Neural cell (in vitro differentiated cells): ENCODE results near the gene RNF187. TPM values are rescaled to one million over a fixed set of nuclear protein-coding genes. Genes with fewer than 3 reads are reported as not detected.

Experiments
- H2AFZ ChIP-seq: fragments of 200-600, 300-800 bp; sonication (generic), shearing (Covaris generic); 2 replicates; pipeline ENCODE4 v1.6.0; 2014; ENCODE audit warnings: low read depth, mild to moderate bottlenecking, antibody characterized with exemption, low read length, moderate library complexity
- H3F3A ChIP-seq: fragments of 200-600 bp; shearing (Covaris generic); 2 replicates; pipeline ENCODE4 v1.6.1; 2016; ENCODE audit warnings: mild to moderate bottlenecking, moderate library complexity, mixed read lengths, antibody characterized with exemption, low read length; ENCODE audit not compliant: insufficient read depth, poor library complexity, severe bottlenecking
- H3K27ac ChIP-seq: fragments of 200-600, 300-800 bp; sonication (generic), shearing (Covaris generic); 2 replicates; pipeline ENCODE4 v1.5.1; 2014; ENCODE audit warnings: mild to moderate bottlenecking, low read length, moderate library complexity
- H3K27me3 ChIP-seq: fragments of 300-800, 200-600 bp; sonication (generic), shearing (Covaris generic); 2 replicates; pipeline ENCODE4 v1.6.0; 2014; ENCODE audit warnings: mild to moderate bottlenecking, low read depth, low read length, moderate library complexity; ENCODE audit not compliant: insufficient read depth
- H3K36me3 ChIP-seq: fragments of 300-800, 200-600 bp; sonication (generic), shearing (Covaris generic); 2 replicates; pipeline ENCODE4 v1.5.1; 2014; ENCODE audit warnings: mild to moderate bottlenecking, antibody characterized with exemption, low read length, moderate library complexity; ENCODE audit not compliant: insufficient read depth
- H3K4me2 ChIP-seq: fragments of 300-800, 200-600 bp; sonication (generic), shearing (Covaris generic); 2 replicates; pipeline ENCODE4 v1.6.0; 2014; ENCODE audit warnings: mild to moderate bottlenecking, low read length
- H3K4me3 ChIP-seq: fragments of 300-800, 200-600 bp; sonication (generic), shearing (Covaris generic); 2 replicates; pipeline ENCODE4 v1.5.1; 2014; ENCODE audit warnings: mild to moderate bottlenecking, low read length, moderate library complexity
- H3K79me2 ChIP-seq: fragments of 200-600 bp; shearing (Covaris generic); replicated peaks from 2 replicates; pipeline ENCODE4 v1.6.0; 2014; ENCODE audit warnings: mild to moderate bottlenecking, low read length, moderate library complexity; ENCODE audit not compliant: insufficient read depth
- H3K9ac ChIP-seq: fragments of 300-800, 200-600 bp; sonication (generic), shearing (Covaris generic); 2 replicates; pipeline ENCODE4 v1.6.1; 2016; ENCODE audit warnings: mild to moderate bottlenecking, low read length, mixed read lengths
- H3K9me2 ChIP-seq: fragments of 200-600 bp; shearing (Covaris generic); 2 replicates; pipeline ENCODE4 v1.6.1; 2016; ENCODE audit warnings: mild to moderate bottlenecking, low read length, mixed read lengths; ENCODE audit not compliant: insufficient read depth
- H3K9me3 ChIP-seq: fragments of 200-600, 300-800 bp; sonication (generic), shearing (Covaris generic); 2 replicates; pipeline ENCODE4 v1.6.1; 2016; ENCODE audit warnings: mild to moderate bottlenecking, mixed run types, low read length, moderate library complexity, mixed read lengths
- H4K20me1 ChIP-seq: fragments of 200-600 bp; shearing (Covaris generic); 2 replicates; pipeline ENCODE4 v1.6.1; 2016; ENCODE audit warnings: mild to moderate bottlenecking, mixed run types; ENCODE audit not compliant: insufficient read depth
- CTCF ChIP-seq: fragments of 450-650 bp; IDR thresholded peaks from 2 replicates; pipeline ENCODE4 v1.5.1; 2014; ENCODE audit warnings: antibody characterized with exemption, mild to moderate bottlenecking, moderate library complexity; ENCODE audit not compliant: poor library complexity, severe bottlenecking
- EP300 ChIP-seq: fragments of 450-650 bp; conservative IDR thresholded peaks from 2 replicates; pipeline ENCODE4 v1.6.1; 2014; ENCODE audit warnings: antibody characterized with exemption, mild to moderate bottlenecking, moderate library complexity; ENCODE audit not compliant: poor library complexity, severe bottlenecking
- EZH2 ChIP-seq: fragments of 200-600, 300-800 bp; shearing (Covaris generic), sonication (generic); IDR thresholded peaks from 2 replicates; pipeline ENCODE4 v1.6.1; 2014; ENCODE audit warnings: antibody characterized with exemption, low read length, borderline replicate concordance, mild to moderate bottlenecking; ENCODE audit not compliant: insufficient read depth, poor library complexity, severe bottlenecking
- MXI1 ChIP-seq: fragments of 450-650 bp; conservative IDR thresholded peaks from 2 replicates; pipeline ENCODE4 v1.6.1; 2014; ENCODE audit warnings: antibody characterized with exemption, mild to moderate bottlenecking; ENCODE audit not compliant: poor library complexity, severe bottlenecking
- POLR2AphosphoS5 ChIP-seq: IDR thresholded peaks from 2 replicates; pipeline ENCODE4 v1.6.1; 2012
- RAD21 ChIP-seq: fragments of 450-650 bp; conservative IDR thresholded peaks from 2 replicates; pipeline ENCODE4 v1.6.1; 2014; ENCODE audit warnings: antibody characterized with exemption, mild to moderate bottlenecking, moderate library complexity
- REST ChIP-seq: IDR thresholded peaks from 2 replicates; pipeline ENCODE4 v1.6.1; 2012; ENCODE audit warnings: borderline replicate concordance
- SMC3 ChIP-seq: fragments of 450-650 bp; conservative IDR thresholded peaks from 2 replicates; pipeline ENCODE4 v1.6.1; 2014; ENCODE audit warnings: antibody characterized with exemption, mild to moderate bottlenecking, moderate library complexity; ENCODE audit not compliant: poor library complexity
- TAF1 ChIP-seq: IDR thresholded peaks from 2 replicates; pipeline ENCODE4 v1.6.1; 2012; ENCODE audit warnings: low read depth
- polyA plus RNA-seq: library from polyadenylated mRNA; depleted of rRNA; stranded (reverse); fragments of >200 nt; gene quantifications from 2 replicates; pipeline ENCODE4 v1.2.3, GENCODE V29; 2014

Gene RNF187
- polyA plus RNA-seq, 1 donor from 2014 or later, result 73.6 TPM

- Histone ChIP-seq H2AFZ (no peak overlapping the region), H3K79me2 (no peaks in the 10 kb centered on the region), H3K4me3 (no peak overlapping the region), H3K4me2 (no peak overlapping the region), H3K9ac (no peak overlapping the region), H3K36me3 (no peaks in the 10 kb centered on the region), H3K27me3 (no peaks in the 10 kb centered on the region), H3K9me3 (no peaks in the 10 kb centered on the region), H3K27ac (no peak overlapping the region), H3F3A (no peaks in the 10 kb centered on the region), H3K9me2 (no peaks in the 10 kb centered on the region), H4K20me1 (no peaks in the 10 kb centered on the region)
- TF ChIP-seq TAF1 (no peak), MXI1 (no peak), REST (no peak), RAD21 (no peak), POLR2AphosphoS5 (no peak), EZH2 (no peak), SMC3 (no peak), CTCF (no peak), EP300 (no peak)
Measured at GRCh38 chr1:228475812-228476211, 11.4 kb upstream of the RNF187 start.

GRCh38 chr1:228477263-228477662, 9.9 kb upstream of the RNF187 start:
- H4K20me1 ChIP-seq, result no peaks in the 10 kb centered on the region
- no peaks in the 10 kb centered on the region for H3K9me2 ChIP-seq
- TF ChIP-seq EP300 (no peak), SMC3 (no peak), MXI1 (no peak), RAD21 (no peak), TAF1 (no peak), EZH2 (no peak), REST (no peak), POLR2AphosphoS5 (no peak), CTCF (no peak)
- no peak overlapping the region for H3K4me3 ChIP-seq
- no peaks in the 10 kb centered on the region for H3K79me2 ChIP-seq
- H3F3A ChIP-seq, result no peaks in the 10 kb centered on the region
- H3K9me3 ChIP-seq, result no peaks in the 10 kb centered on the region
- H3K9ac ChIP-seq, result no peak overlapping the region
- H3K4me2 ChIP-seq, result no peak overlapping the region
- no peak overlapping the region for H3K27ac ChIP-seq
- no peaks in the 10 kb centered on the region for H3K36me3 ChIP-seq
- no peak overlapping the region for H2AFZ ChIP-seq
- H3K27me3 ChIP-seq, result no peaks in the 10 kb centered on the region
